WTC11 (cell line): ENCODE measurements around the gene PET100.

Experiments used
- FOXK1 ChIP-seq: sonication (generic); formaldehyde crosslinking; IDR thresholded peaks from 2 replicates; pipeline ENCODE4 v1.8.0; 2022; ENCODE audit warnings: mild to moderate bottlenecking, moderate library complexity, missing genetic modification reagents
- RELA ChIP-seq: sonication (generic); formaldehyde crosslinking; IDR thresholded peaks from 2 replicates; pipeline ENCODE4 v1.8.1; 2022; ENCODE audit warnings: missing genetic modification reagents, mild to moderate bottlenecking, borderline replicate concordance
- SP1 ChIP-seq: sonication (generic); formaldehyde crosslinking; conservative IDR thresholded peaks from 2 replicates; pipeline ENCODE4 v1.8.1; 2022; ENCODE audit warnings: missing genetic modification reagents
- TF ChIP-seq, protein P1 (sequence below): sonication (generic); formaldehyde crosslinking; IDR thresholded peaks from 2 replicates; pipeline ENCODE4 v1.8.0; 2022; ENCODE audit warnings: mild to moderate bottlenecking, missing genetic modification reagents
- TF ChIP-seq, protein P2 (sequence below): fragments of 200-600 bp; IDR thresholded peaks from 2 replicates; pipeline ENCODE4 v1.8.0; 2022; ENCODE audit warnings: antibody characterized with exemption

GRCh38 chr19:7589822-7590221, 39.8 kb upstream of the PET100 start:
- TF ChIP-seq, protein P1, sequence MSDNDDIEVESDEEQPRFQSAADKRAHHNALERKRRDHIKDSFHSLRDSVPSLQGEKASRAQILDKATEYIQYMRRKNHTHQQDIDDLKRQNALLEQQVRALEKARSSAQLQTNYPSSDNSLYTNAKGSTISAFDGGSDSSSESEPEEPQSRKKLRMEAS (CRISPR knock-in tag) = no peak
- TF ChIP-seq, protein P2, sequence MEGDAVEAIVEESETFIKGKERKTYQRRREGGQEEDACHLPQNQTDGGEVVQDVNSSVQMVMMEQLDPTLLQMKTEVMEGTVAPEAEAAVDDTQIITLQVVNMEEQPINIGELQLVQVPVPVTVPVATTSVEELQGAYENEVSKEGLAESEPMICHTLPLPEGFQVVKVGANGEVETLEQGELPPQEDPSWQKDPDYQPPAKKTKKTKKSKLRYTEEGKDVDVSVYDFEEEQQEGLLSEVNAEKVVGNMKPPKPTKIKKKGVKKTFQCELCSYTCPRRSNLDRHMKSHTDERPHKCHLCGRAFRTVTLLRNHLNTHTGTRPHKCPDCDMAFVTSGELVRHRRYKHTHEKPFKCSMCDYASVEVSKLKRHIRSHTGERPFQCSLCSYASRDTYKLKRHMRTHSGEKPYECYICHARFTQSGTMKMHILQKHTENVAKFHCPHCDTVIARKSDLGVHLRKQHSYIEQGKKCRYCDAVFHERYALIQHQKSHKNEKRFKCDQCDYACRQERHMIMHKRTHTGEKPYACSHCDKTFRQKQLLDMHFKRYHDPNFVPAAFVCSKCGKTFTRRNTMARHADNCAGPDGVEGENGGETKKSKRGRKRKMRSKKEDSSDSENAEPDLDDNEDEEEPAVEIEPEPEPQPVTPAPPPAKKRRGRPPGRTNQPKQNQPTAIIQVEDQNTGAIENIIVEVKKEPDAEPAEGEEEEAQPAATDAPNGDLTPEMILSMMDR = no peak
- TF ChIP-seq SP1 (no peak), FOXK1 (CRISPR knock-in tag) (no peak), RELA (no peak)
